Stomach smooth muscle (tissue), 2 donors: ENCODE measurements around the gene PARP4.
"Not testable (repeated sequence)": the region's sequence is repeated elsewhere in the genome, so short reads cannot be mapped to it uniquely, and the experiment has no call there.

ENCODE experiments used
- H3K27ac ChIP-seq: one replicate; pipeline ENCODE4 v1.7.0; 2013; ENCODE audit warnings: mild to moderate bottlenecking, low read length, inconsistent platforms
- H3K27me3 ChIP-seq, 2 donors: one replicate each; pipeline ENCODE4 v1.7.0; 2013; ENCODE audit warnings: low read length in 2 of 2; ENCODE audit not compliant: insufficient read depth in 2 of 2, control insufficient read depth in 1 of 2
- H3K36me3 ChIP-seq, 2 donors: one replicate each; pipeline ENCODE4 v1.7.0; 2013; ENCODE audit warnings: low read length in 2 of 2; ENCODE audit not compliant: control insufficient read depth in 2 of 2, insufficient read depth in 2 of 2
- H3K4me1 ChIP-seq: one replicate; pipeline ENCODE4 v1.7.0; 2013; ENCODE audit warnings: low read length; ENCODE audit not compliant: control insufficient read depth, insufficient read depth
- H3K4me3 ChIP-seq, 2 donors: one replicate each; pipeline ENCODE4 v1.7.0; 2013; ENCODE audit warnings: low read length in 2 of 2
- H3K9ac ChIP-seq, 2 donors: one replicate each; pipeline ENCODE4 v1.7.0; 2013; ENCODE audit warnings: low read length in 2 of 2, mild to moderate bottlenecking in 1 of 2
- H3K9me3 ChIP-seq, 2 donors: one replicate each; pipeline ENCODE4 v1.7.0; 2013; ENCODE audit warnings: low read length in 2 of 2; ENCODE audit not compliant: control insufficient read depth in 2 of 2
- donor health status: healthy.
- donor health status: Pancreatic carcinoma.

The PARP4 gene

GRCh38 chr13:24486017-24486657 is 26.4 kb downstream of the PARP4 start:
- not testable (repeated sequence) for H3K27ac ChIP-seq
- peaks cover 31% of the 10 kb centered on the region in 2 donors for H3K36me3 ChIP-seq

GRCh38 chr13:24473686-24474085 is 38.9 kb downstream of the PARP4 start:
- Histone ChIP-seq H3K36me3 (peaks cover 39 to 51% of the 10 kb centered on the region in 2 donors), H3K27ac (no peak overlapping the region), H3K4me1 (no peaks in the 10 kb centered on the region), H3K9ac (no peak overlapping the region), H3K9me3 (no peaks in the 10 kb centered on the region), H3K27me3 (no peaks in the 10 kb centered on the region), H3K4me3 (no peak overlapping the region)

More at GRCh38 chr13:24486017-24486657, 26.4 kb downstream of the PARP4 start:
- H3K27me3 ChIP-seq, H3K4me3 ChIP-seq, H3K4me1 ChIP-seq, H3K9me3 ChIP-seq, H3K9ac ChIP-seq: not testable (repeated sequence)

- H3K9me3 ChIP-seq, H3K27me3 ChIP-seq, H3K4me3 ChIP-seq, H3K4me1 ChIP-seq, H3K27ac ChIP-seq, H3K9ac ChIP-seq: not testable (repeated sequence)
- H3K36me3 ChIP-seq = peaks cover 46 to 60% of the 10 kb centered on the region in 2 donors
Observed at GRCh38 chr13:24472129-24472528, 40.4 kb downstream of the PARP4 start.

GRCh38 chr13:24463078-24463477 is 49.5 kb downstream of the PARP4 start:
- Histone ChIP-seq H3K4me3 (no peak overlapping the region), H3K4me1 (no peaks in the 10 kb centered on the region), H3K9me3 (no peaks in the 10 kb centered on the region), H3K27ac (no peak overlapping the region), H3K27me3 (no peaks in the 10 kb centered on the region), H3K9ac (no peak overlapping the region), H3K36me3 (peaks cover 26% of the 10 kb centered on the region in 2 donors)

- Histone ChIP-seq H3K4me1 (no peaks in the 10 kb centered on the region), H3K9me3 (no peaks in the 10 kb centered on the region), H3K9ac (no peak overlapping the region), H3K4me3 (no peak overlapping the region), H3K27me3 (no peaks in the 10 kb centered on the region), H3K27ac (no peak overlapping the region), H3K36me3 (peaks cover 21 to 26% of the 10 kb centered on the region in 2 donors)
Observed at GRCh38 chr13:24460256-24460655, 52.3 kb downstream of the PARP4 start.

- Histone ChIP-seq H3K4me3 (no peak overlapping the region), H3K9ac (no peak overlapping the region), H3K36me3 (peaks cover 24 to 30% of the 10 kb centered on the region in 2 donors), H3K9me3 (no peaks in the 10 kb centered on the region), H3K4me1 (no peaks in the 10 kb centered on the region), H3K27ac (no peak overlapping the region), H3K27me3 (no peaks in the 10 kb centered on the region)
Observed at GRCh38 chr13:24459726-24460125, 52.9 kb downstream of the PARP4 start.

- Histone ChIP-seq H3K27ac (no peak overlapping the region), H3K36me3 (peaks cover 29 to 35% of the 10 kb centered on the region in 2 donors), H3K9ac (no peak overlapping the region), H3K9me3 (no peaks in the 10 kb centered on the region), H3K4me3 (no peak overlapping the region), H3K27me3 (no peaks in the 10 kb centered on the region), H3K4me1 (no peaks in the 10 kb centered on the region)
Observed at GRCh38 chr13:24459234-24459633, 53.3 kb downstream of the PARP4 start.

- Histone ChIP-seq H3K36me3 (peaks cover 30 to 38% of the 10 kb centered on the region in 2 donors), H3K4me1 (no peaks in the 10 kb centered on the region), H3K27ac (no peak overlapping the region), H3K9me3 (no peaks in the 10 kb centered on the region), H3K27me3 (no peaks in the 10 kb centered on the region), H3K9ac (no peak overlapping the region), H3K4me3 (no peak overlapping the region)
Observed at GRCh38 chr13:24458736-24459135, 53.8 kb downstream of the PARP4 start.

GRCh38 chr13:24456396-24456795 is 56.2 kb downstream of the PARP4 start:
- Histone ChIP-seq H3K4me1 (no peaks in the 10 kb centered on the region), H3K27me3 (no peaks in the 10 kb centered on the region), H3K9ac (no peak overlapping the region), H3K27ac (no peak overlapping the region), H3K4me3 (no peak overlapping the region), H3K9me3 (no peaks in the 10 kb centered on the region), H3K36me3 (peaks cover 38 to 47% of the 10 kb centered on the region in 2 donors)

- Histone ChIP-seq H3K9me3 (no peaks in the 10 kb centered on the region), H3K9ac (no peak overlapping the region), H3K4me1 (no peaks in the 10 kb centered on the region), H3K27ac (no peak overlapping the region), H3K4me3 (no peak overlapping the region), H3K36me3 (peaks cover 38 to 48% of the 10 kb centered on the region in 2 donors), H3K27me3 (no peaks in the 10 kb centered on the region)
Observed at GRCh38 chr13:24454056-24454455, 58.5 kb downstream of the PARP4 start.

GRCh38 chr13:24452044-24452443 is 60.5 kb downstream of the PARP4 start:
- H3K36me3 ChIP-seq = peaks cover 38 to 50% of the 10 kb centered on the region in 2 donors
- H3K27me3 ChIP-seq = no peaks in the 10 kb centered on the region
- H3K9me3 ChIP-seq = no peaks in the 10 kb centered on the region

More at GRCh38 chr13:24452044-24452443, 60.5 kb downstream of the PARP4 start:
- Histone ChIP-seq H3K4me3 (no peak overlapping the region), H3K9ac (no peak overlapping the region), H3K27ac (no peak overlapping the region), H3K4me1 (no peaks in the 10 kb centered on the region)
